ENCODE results near the gene ANAPC10.

Gene ANAPC10

GRCh38 chr4:144985531-144985930 lies 112.5 kb downstream of the ANAPC10 start:
- TF ChIP-seq ZBTB7A (IDR thresholded peaks at IDR 0.05; ENCODE audit: low read depth) (no peak), RAD21 (IDR thresholded peaks at IDR 0.05; ENCODE audit: low read depth) (no peak), EGR1 (IDR thresholded peaks at IDR 0.05) (no peak), CREB1 (IDR thresholded peaks at IDR 0.05; ENCODE audit: low read depth) (no peak), USF1 (IDR thresholded peaks at IDR 0.05) (no peak), TCF12 (IDR thresholded peaks at IDR 0.05; ENCODE audit: low read depth) (no peak), YY1 (IDR thresholded peaks at IDR 0.05; ENCODE audit: low read depth) (no peak), FOXM1 (IDR thresholded peaks at IDR 0.05; ENCODE audit: borderline replicate concordance, low read depth) (no peak), TAF1 (IDR thresholded peaks at IDR 0.05; ENCODE audit: low read depth) (no peak), CEBPB (IDR thresholded peaks at IDR 0.05) (no peak), TEAD4 (IDR thresholded peaks at IDR 0.05) (no peak), EP300 (IDR thresholded peaks at IDR 0.05; ENCODE audit: borderline replicate concordance) (no peak)

DNA sequence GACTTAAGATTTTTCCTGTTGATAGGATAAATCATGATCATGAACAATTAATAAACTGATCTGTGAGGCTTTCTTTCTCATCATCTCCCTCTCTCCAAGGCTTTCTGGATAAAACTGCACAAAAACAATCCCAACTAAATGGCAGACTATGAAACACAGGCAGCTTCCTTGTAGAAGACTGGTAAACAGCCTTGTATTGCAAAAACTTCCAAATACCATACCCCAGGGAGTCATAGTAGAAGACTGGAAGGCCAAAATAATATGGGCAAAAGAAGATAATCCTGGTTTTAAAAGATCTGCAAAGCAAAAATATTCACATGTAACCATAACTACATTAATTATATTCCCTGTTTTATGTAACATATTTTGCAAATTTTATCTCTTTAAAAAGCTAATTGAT lies 113.0 kb downstream of the ANAPC10 start:
- TF ChIP-seq CEBPB (IDR thresholded peaks at IDR 0.05): no peak
- TF ChIP-seq EGR1 (IDR thresholded peaks at IDR 0.05): no peak
- no peak for TF ChIP-seq ZBTB7A (IDR thresholded peaks at IDR 0.05; ENCODE audit: low read depth)
- no peak for TF ChIP-seq CREB1 (IDR thresholded peaks at IDR 0.05; ENCODE audit: low read depth)
- TF ChIP-seq REST (IDR thresholded peaks at IDR 0.05; ENCODE audit: low read depth): no peak
- TF ChIP-seq, protein P1, sequence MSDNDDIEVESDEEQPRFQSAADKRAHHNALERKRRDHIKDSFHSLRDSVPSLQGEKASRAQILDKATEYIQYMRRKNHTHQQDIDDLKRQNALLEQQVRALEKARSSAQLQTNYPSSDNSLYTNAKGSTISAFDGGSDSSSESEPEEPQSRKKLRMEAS (IDR thresholded peaks at IDR 0.05): no peak
- TF ChIP-seq TAF1 (IDR thresholded peaks at IDR 0.05; ENCODE audit: low read depth): no peak
- no peak for TF ChIP-seq EP300 (IDR thresholded peaks at IDR 0.05; ENCODE audit: borderline replicate concordance)
- no peak for TF ChIP-seq RAD21 (IDR thresholded peaks at IDR 0.05; ENCODE audit: low read depth)
- TF ChIP-seq TCF12 (IDR thresholded peaks at IDR 0.05; ENCODE audit: low read depth): no peak
- TF ChIP-seq USF1 (IDR thresholded peaks at IDR 0.05): no peak
- no peak for TF ChIP-seq NFIC (IDR thresholded peaks at IDR 0.05)

DNA sequence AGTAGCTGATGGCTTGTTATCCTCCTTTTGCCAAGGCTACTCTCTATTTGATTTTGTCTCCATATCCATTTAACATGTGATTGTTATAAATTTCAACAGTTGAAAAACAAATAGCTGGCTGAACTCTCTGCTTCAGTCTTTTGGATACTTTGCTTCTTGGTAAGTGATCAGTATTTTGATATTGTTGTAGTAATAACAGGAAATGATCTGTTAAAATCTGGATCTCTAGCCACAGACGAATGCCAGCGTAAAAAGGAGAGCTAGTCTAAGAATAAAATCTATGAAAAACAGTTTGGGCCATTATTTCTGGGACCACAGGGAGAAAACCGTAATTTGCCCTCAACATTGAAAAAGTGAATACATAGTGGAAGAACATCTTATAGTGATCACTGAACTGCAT lies 113.8 kb downstream of the ANAPC10 start:
- TF ChIP-seq REST (IDR thresholded peaks at IDR 0.05; ENCODE audit: low read depth) (no peak), NFIC (IDR thresholded peaks at IDR 0.05) (no peak), CREB1 (IDR thresholded peaks at IDR 0.05; ENCODE audit: low read depth) (no peak), EP300 (IDR thresholded peaks at IDR 0.05; ENCODE audit: borderline replicate concordance) (no peak)
- TF ChIP-seq, protein P1 (IDR thresholded peaks at IDR 0.05): no peak

DNA sequence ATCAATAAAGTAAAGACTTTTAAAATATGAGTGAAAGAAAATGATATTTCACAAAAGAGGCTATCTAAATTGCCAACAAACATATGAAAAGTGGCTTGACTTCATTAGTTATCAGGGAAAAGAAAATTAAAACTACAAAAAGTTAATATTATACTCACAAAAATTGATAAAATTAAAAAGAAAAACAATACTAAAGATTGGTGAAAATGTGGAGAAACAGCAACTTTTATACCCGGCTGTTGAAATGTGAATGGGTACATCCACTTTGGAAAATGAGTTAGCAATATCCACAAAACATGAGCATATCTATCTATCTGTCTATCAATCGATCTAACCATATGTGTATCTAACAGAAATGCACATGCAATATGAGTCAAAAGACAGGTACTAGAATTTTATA lies 122.3 kb downstream of the ANAPC10 start:
- no peak for TF ChIP-seq CREB1 (IDR thresholded peaks at IDR 0.05; ENCODE audit: low read depth)
- no peak for TF ChIP-seq REST (IDR thresholded peaks at IDR 0.05; ENCODE audit: low read depth)
- TF ChIP-seq, protein P1 (IDR thresholded peaks at IDR 0.05): no peak
- TF ChIP-seq TCF12 (IDR thresholded peaks at IDR 0.05; ENCODE audit: low read depth): no peak
- TF ChIP-seq USF1 (IDR thresholded peaks at IDR 0.05): no peak
- no peak for TF ChIP-seq FOXM1 (IDR thresholded peaks at IDR 0.05; ENCODE audit: borderline replicate concordance, low read depth)
- no peak for TF ChIP-seq TEAD4 (IDR thresholded peaks at IDR 0.05)
- TF ChIP-seq EP300 (IDR thresholded peaks at IDR 0.05; ENCODE audit: borderline replicate concordance): no peak
- no peak for TF ChIP-seq NFIC (IDR thresholded peaks at IDR 0.05)
